RWPE1 (cell line): ENCODE measurements around the gene MYRIP.
"Not testable (repeated sequence)": the region's sequence is repeated elsewhere in the genome, so short reads cannot be mapped to it uniquely, and the experiment has no call there.

Experiments
- CTCF ChIA-PET: fragments of 350-600 bp; sonication (Branson Sonifier 250); formaldehyde crosslinking; extraction: SDS; loops from one replicate; lab custom pipeline; 2021; lab: Yijun Ruan, JAX
- POLR2A ChIA-PET: fragments of 400-600 bp; formaldehyde crosslinking; extraction: SDS; loops from one replicate; lab custom pipeline; 2020; ENCODE audit warnings: antibody characterized with exemption; ENCODE audit not compliant: low non-redundant PET; lab: Yijun Ruan, JAX
- DNase-seq: peaks from one replicate; pipeline ENCODE4 v3.0.0; 2012; ENCODE audit warnings: low spot score
- H3K27ac ChIP-seq: fragments of 450-650 bp; 2 replicates; pipeline ENCODE4 v1.5.1; 2017
- TF ChIP-seq, protein P1 (sequence below): fragments of 450-650 bp; conservative IDR thresholded peaks from 2 replicates; pipeline ENCODE4 v1.5.1; 2017; ENCODE audit warnings: low read depth, mild to moderate bottlenecking

Gene MYRIP

DNA sequence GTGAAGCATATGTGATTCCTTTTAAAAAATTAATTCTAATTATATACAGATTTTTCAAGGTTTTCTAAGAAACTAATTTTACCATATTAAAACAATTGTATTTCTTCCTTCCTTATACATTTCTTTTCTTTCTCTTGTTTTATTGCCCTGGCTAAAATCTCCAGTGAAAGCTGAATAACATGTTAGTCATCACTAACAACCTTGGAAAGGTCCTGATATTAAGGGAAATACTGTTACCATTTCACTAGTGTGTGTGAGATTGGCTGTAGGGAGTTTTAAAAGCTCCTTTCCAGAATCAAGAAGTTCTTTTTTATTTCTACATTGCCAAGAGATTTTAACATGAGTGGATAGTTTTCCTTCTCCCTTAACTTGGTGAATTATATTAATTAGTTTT is 270.4 kb downstream of the MYRIP start:
- ChIA-PET POLR2A (no interaction called here), CTCF (no interaction called here)
- TF ChIP-seq, protein P1, sequence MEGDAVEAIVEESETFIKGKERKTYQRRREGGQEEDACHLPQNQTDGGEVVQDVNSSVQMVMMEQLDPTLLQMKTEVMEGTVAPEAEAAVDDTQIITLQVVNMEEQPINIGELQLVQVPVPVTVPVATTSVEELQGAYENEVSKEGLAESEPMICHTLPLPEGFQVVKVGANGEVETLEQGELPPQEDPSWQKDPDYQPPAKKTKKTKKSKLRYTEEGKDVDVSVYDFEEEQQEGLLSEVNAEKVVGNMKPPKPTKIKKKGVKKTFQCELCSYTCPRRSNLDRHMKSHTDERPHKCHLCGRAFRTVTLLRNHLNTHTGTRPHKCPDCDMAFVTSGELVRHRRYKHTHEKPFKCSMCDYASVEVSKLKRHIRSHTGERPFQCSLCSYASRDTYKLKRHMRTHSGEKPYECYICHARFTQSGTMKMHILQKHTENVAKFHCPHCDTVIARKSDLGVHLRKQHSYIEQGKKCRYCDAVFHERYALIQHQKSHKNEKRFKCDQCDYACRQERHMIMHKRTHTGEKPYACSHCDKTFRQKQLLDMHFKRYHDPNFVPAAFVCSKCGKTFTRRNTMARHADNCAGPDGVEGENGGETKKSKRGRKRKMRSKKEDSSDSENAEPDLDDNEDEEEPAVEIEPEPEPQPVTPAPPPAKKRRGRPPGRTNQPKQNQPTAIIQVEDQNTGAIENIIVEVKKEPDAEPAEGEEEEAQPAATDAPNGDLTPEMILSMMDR: no peak
- no peak for DNase-seq
- no peak overlapping the region for H3K27ac ChIP-seq

DNA sequence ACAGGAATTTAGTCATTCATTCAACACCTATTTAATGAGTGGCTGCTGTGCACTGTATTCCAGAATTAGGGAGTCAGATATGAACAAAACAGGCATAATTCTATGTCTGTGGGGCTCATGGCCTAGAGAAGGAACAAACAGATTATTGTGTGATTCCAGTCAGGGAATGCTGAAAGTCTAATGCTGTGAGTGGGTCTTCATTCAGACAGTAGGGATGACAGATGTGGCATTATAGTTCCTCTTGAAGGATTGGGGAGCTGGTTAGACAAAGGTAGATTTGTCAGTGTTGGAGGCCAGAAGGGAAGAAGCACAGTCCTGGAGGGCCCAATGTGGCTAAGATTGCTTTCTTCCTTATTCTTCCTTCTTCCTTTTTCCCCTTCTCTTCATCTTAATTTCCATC is 273.7 kb downstream of the MYRIP start:
- no peak overlapping the region for H3K27ac ChIP-seq
- ChIA-PET POLR2A (no interaction called here), CTCF (no interaction called here)
- TF ChIP-seq, protein P1: no peak
- no peak for DNase-seq

DNA sequence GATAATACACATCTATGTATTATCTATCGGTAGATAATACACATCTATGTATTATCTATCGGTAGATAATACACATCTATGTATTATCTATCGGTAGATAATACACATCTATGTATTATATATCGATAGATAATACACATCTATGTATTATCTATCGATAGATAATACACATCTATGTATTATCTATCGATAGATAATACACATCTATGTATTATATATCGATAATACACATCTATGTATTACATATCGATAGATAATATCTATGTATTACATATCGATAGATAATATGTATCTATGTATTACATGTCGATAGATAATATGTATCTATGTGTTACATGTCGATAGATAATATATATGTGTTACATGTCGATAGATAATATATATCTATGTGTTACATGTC is 275.0 kb downstream of the MYRIP start:
- DNase-seq, H3K27ac ChIP-seq, POLR2A ChIA-PET, CTCF ChIA-PET: not testable (repeated sequence)

DNA sequence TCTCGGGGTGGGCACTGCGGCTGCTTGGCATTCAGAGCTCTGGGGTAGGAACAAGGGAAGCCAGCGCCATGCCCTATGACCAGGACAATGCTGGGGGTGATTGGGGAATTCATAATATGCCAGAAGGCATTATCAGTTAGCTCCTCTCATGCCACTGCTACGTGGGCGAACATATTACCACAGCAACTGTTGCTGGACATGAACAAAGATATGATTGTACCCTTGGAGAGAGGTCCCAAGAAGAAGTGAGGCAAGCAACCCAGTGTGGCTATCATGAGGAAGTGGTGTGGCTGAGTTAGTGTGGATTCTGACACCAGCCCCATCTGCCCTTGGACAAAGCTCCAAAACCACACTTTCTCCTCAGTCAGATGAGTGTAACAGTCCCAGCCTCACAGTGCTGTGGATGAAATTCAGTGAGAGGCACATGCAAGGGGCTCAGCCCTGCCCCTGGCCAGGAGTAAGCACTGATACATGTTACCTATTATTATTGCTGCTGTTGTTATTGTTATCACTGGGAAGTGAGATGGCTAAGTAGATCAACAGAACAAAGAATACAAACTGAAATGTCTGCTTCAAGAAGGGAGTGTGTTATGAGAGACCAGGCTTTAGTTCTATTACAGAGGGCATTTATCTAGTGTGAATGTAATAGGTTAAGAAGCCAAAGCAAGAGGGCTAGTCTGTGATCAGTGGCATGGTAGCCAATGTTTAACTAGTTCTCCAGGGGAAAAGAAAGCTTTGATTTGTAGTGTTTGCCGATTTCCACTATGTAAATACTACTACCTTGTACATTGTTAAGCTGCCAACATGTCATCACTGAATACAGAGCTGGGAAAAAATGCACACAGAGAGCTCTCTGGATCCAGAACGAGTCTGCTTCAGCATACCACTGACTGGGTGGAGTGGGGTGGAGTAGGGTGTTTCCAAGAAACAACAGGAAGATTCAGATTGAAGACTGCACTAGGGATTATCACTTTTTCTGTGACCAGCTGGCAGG is 277.8 kb downstream of the MYRIP start:
- peak overlapping the region; percentile 46 for H3K27ac ChIP-seq
- no peak for DNase-seq
- TF ChIP-seq, protein P1: no peak
- ChIA-PET CTCF (interaction anchor here (0.6 to 0.7 kb wide), 2 partner anchors 34 to 904 kb away, joined by 3 to 4 read pairs; no protein-coding TSS in a partner anchor), POLR2A (no interaction called here)

DNA sequence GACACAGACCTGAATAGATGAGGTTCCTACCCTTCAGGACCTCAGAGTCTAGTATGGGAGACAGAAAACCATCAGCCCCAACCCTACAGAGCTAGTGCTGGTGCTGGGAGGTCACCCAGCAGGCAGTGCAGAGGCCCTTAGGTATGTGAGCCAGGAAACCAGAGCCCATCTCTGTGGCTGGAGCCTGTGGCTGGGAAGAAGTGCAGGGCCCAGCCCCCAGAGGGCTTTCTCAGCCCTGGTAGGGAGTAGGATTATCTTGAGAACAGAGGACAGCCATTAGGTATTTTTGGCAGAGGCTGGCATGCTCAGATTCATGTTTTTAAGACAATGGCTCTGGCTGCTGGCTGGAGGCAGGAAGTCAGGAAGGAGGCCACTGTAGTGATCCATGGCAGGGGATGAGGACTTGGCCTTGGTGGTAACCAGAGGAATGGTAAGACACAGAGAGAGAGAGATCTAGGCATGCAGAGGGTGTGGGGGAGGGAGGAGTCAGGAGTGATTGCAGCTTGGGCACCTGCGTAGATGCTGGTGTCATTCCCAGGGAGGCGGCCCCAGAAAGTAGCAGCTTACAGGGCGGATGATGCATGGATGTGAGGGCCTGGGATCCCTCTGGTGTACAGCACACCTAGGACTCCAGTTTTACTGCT is 279.2 kb downstream of the MYRIP start:
- ChIA-PET POLR2A (no interaction called here), CTCF (interaction anchor here (0.6 kb wide), 2 partner anchors 88 to 1600 kb away, joined by 3 read pairs; no protein-coding TSS in a partner anchor)
- no peak overlapping the region for H3K27ac ChIP-seq
- TF ChIP-seq, protein P1: no peak
- no peak for DNase-seq

DNA sequence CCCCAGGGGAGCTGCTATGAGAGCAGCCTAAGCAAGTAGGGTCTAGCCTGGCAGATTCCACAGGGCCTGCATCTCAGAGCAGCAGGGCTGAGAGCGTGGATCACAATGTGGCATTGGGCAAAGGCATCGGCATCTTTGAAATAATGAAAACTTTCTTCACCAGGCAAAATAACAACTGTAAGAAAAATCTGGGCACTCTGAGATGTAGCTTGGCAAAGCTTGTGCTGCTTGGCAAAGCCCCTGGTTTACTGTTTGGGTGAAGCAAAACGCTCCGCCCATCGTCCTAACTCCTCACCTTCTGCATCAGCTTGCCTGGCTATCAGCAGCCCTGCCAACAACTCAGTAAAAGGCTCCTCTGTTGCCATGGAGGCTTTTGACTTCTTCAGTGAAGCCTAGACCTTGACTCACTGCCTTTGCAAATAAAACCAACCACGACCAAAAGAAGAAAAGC is 287.3 kb downstream of the MYRIP start:
- no peak for DNase-seq
- CTCF ChIA-PET: interaction anchor here (1.4 kb wide), 1 partner anchor 52 kb away, joined by 4 read pairs; no protein-coding TSS in a partner anchor
- TF ChIP-seq, protein P1: no peak
- H3K27ac ChIP-seq: peak overlapping the region; percentile 76
- POLR2A ChIA-PET: no interaction called here
